Testis (tissue), 3 donors: ENCODE measurements around the gene TNS1. TPM values are rescaled to one million over a fixed set of nuclear protein-coding genes. Genes with fewer than 3 reads are reported as not detected.
A peak's percentile ranks its signal among the peaks of the same experiment; 100 is the strongest.

Experiments used
- DNase-seq: peaks from one replicate; pipeline ENCODE4 v3.0.0-alpha.2; 2019
- H3K27ac ChIP-seq, 2 donors: fragments of 200-600 bp; sonication (generic); one replicate each; pipeline ENCODE4 v1.5.1; 2019
- H3K27me3 ChIP-seq: fragments of 200-600 bp; sonication (generic); one replicate; pipeline ENCODE4 v1.5.1; 2019
- H3K36me3 ChIP-seq: fragments of 200-600 bp; sonication (generic); one replicate; pipeline ENCODE4 v1.5.1; 2017; ENCODE audit warnings: low read depth; ENCODE audit errors: missing control alignments
- H3K4me1 ChIP-seq: fragments of 200-600 bp; sonication (generic); one replicate; pipeline ENCODE4 v1.5.1; 2019
- H3K4me3 ChIP-seq, 2 donors: fragments of 200-600 bp; sonication (generic); one replicate each; pipeline ENCODE4 v1.5.1; 2017 to 2019
- H3K9me3 ChIP-seq: fragments of 200-600 bp; sonication (generic); one replicate; pipeline ENCODE4 v1.5.1; 2017
- CTCF ChIP-seq, 3 experiments: fragments of 450-650 bp in 2 of 3; fragments of 200-600 bp in 1 of 3; sonication (generic) in 1 of 3; IDR thresholded peaks; one replicate each; pipeline ENCODE4 v1.5.1; 2016 to 2019; ENCODE audit warnings: antibody characterized with exemption in 3 of 3, mild to moderate bottlenecking in 2 of 3, moderate library complexity in 1 of 3
- POLR2A ChIP-seq: fragments of 450-650 bp; IDR thresholded peaks from one replicate; pipeline ENCODE4 v1.6.1; 2017; ENCODE audit warnings: antibody characterized with exemption, mild to moderate bottlenecking, moderate library complexity
- WGBS, 2 donors: methylation state at CpG; one replicate each; pipeline ENCODE4 v1.1.5; 2018; 5-methylcytosine and 5-hydroxymethylcytosine counted together
- intact Hi-C: fragments of 100-400 bp; cut with DNase I; formaldehyde crosslinking; loops from one replicate; pipeline ENCODE4 v1.15.1; 2023; ENCODE audit warnings: low total_unique reads
- polyA plus RNA-seq: library from polyadenylated mRNA; stranded (reverse); fragments of 350-450 nt; fragmentation: Illumina TruSeq; extraction: RNeasy Lipid Tissue Mini Kit (QIAGEN cat#74804); gene quantifications from one replicate; pipeline ENCODE4 v1.2.3, GENCODE V29; 2014; ENCODE audit warnings: low read depth, low replicate concordance; ENCODE audit not compliant: insufficient read depth
- total RNA-seq, 2 donors: library from RNA; depleted of rRNA; stranded (reverse); fragments of >200 nt; gene quantifications; one replicate each; pipeline ENCODE4 v1.2.3, GENCODE V29; 2016

Gene TNS1
- total and polyA plus RNA-seq, 3 donors from 2014 or later = 75.9 to 256 (median 227) TPM

GRCh38 chr2:217825469-217826235 lies 177.1 kb downstream of the TNS1 start:
- intact Hi-C loops = no loop called here
- Histone ChIP-seq H3K27ac (peak overlapping the region in 1 of 2 donors; percentile 66), H3K4me3 (no peak overlapping the region), H3K36me3 (no peaks in the 10 kb centered on the region), H3K4me1 (peaks cover 40% of the 10 kb centered on the region), H3K9me3 (no peaks in the 10 kb centered on the region), H3K27me3 (no peaks in the 10 kb centered on the region)
- no peak for DNase-seq
- WGBS, 2 donors = 90 to 91% methylated on average over 7 to 8 of the region's 8 CpGs
- no peak for TF ChIP-seq POLR2A
- no peak for TF ChIP-seq CTCF (IDR thresholded peaks at IDR 0.05)

GRCh38 chr2:217824223-217824622 lies 178.6 kb downstream of the TNS1 start:
- no peak overlapping the region for H3K27ac ChIP-seq
- 78 to 86% methylated on average over 4 of the region's 4 CpGs for WGBS, 2 donors
- no peaks in the 10 kb centered on the region for H3K9me3 ChIP-seq
- intact Hi-C loops = no loop called here
- H3K4me3 ChIP-seq = no peak overlapping the region
- DNase-seq = no peak
- H3K36me3 ChIP-seq = no peaks in the 10 kb centered on the region
- H3K4me1 ChIP-seq = peaks cover 34% of the 10 kb centered on the region
- TF ChIP-seq POLR2A (no peak), CTCF (IDR thresholded peaks at IDR 0.05) (no peak)
- no peaks in the 10 kb centered on the region for H3K27me3 ChIP-seq

- TF ChIP-seq CTCF (IDR thresholded peaks at IDR 0.05) (no peak), POLR2A (no peak)
- no peak for DNase-seq
- Histone ChIP-seq H3K27ac (no peak overlapping the region), H3K9me3 (no peaks in the 10 kb centered on the region), H3K36me3 (no peaks in the 10 kb centered on the region), H3K27me3 (no peaks in the 10 kb centered on the region), H3K4me1 (peaks cover 31% of the 10 kb centered on the region), H3K4me3 (no peak overlapping the region)
- WGBS, 2 donors = 86 to 90% methylated on average over 2 to 6 of the region's 6 CpGs
- intact Hi-C loops = no loop called here
These were observed 179.2 kb downstream of the TNS1 start for GRCh38 chr2:217823626-217824025.

- H3K27ac ChIP-seq = no peak overlapping the region
- H3K36me3 ChIP-seq = no peaks in the 10 kb centered on the region
- intact Hi-C loops = no loop called here
These were observed 180.2 kb downstream of the TNS1 start for GRCh38 chr2:217822296-217823252.

More at GRCh38 chr2:217822296-217823252, 180.2 kb downstream of the TNS1 start:
- no peaks in the 10 kb centered on the region for H3K9me3 ChIP-seq
- H3K4me1 ChIP-seq = peaks cover 25% of the 10 kb centered on the region
- 61 to 62% methylated on average over 14 of the region's 14 CpGs for WGBS, 2 donors
- no peaks in the 10 kb centered on the region for H3K27me3 ChIP-seq
- DNase-seq = no peak
- peak in 1 of 3 experiments; percentile 5 for TF ChIP-seq CTCF (IDR thresholded peaks at IDR 0.05)
- TF ChIP-seq POLR2A = no peak
- no peak overlapping the region for H3K4me3 ChIP-seq
